SK-N-DZ (cell line): ENCODE results near the gene EIF4E1B.

ENCODE experiments used
- DNase-seq: peaks from one replicate; pipeline ENCODE4 v3.0.0-alpha.2; 2015; ENCODE audit warnings: low spot score

The EIF4E1B gene

GRCh38 chr5:176647030-176647842 lies 16.8 kb downstream of the EIF4E1B start, which contains the start of gene TSPAN17:
Gene TSPAN17 (plus strand): TSS chr5:176647484. CDS start chr5:176647616, 132 bp downstream.
- DNase-seq, result peak; percentile 98

GRCh38 chr5:176647843-176648473 lies 17.5 kb downstream of the EIF4E1B start:
- peak; percentile 47 for DNase-seq

GRCh38 chr5:176648474-176649194 lies 18.2 kb downstream of the EIF4E1B start:
- no peak for DNase-seq

- no peak for DNase-seq
These were observed 19.9 kb downstream of the EIF4E1B start for GRCh38 chr5:176650354-176650884.

- no peak for DNase-seq
These were observed 21.1 kb downstream of the EIF4E1B start for GRCh38 chr5:176651472-176651980.

GRCh38 chr5:176652136-176652535 lies 21.7 kb downstream of the EIF4E1B start:
- DNase-seq, result no peak

- DNase-seq, result no peak
These were observed 23.2 kb downstream of the EIF4E1B start for GRCh38 chr5:176653401-176654385.

- no peak for DNase-seq
These were observed 24.4 kb downstream of the EIF4E1B start for GRCh38 chr5:176654856-176655255.

GRCh38 chr5:176656467-176656990 lies 26.1 kb downstream of the EIF4E1B start:
- DNase-seq, result no peak

- peak; percentile 77 for DNase-seq
These were observed 27.6 kb downstream of the EIF4E1B start for GRCh38 chr5:176658007-176658599.

GRCh38 chr5:176658817-176659511 lies 28.5 kb downstream of the EIF4E1B start:
- no peak for DNase-seq

- DNase-seq, result no peak
These were observed 29.0 kb downstream of the EIF4E1B start for GRCh38 chr5:176659512-176659839.

- DNase-seq, result no peak
These were observed 29.5 kb downstream of the EIF4E1B start for GRCh38 chr5:176659860-176660461.

GRCh38 chr5:176660530-176660859 lies 30.0 kb downstream of the EIF4E1B start:
- DNase-seq, result no peak

- peak; percentile 86 for DNase-seq
These were observed 30.6 kb downstream of the EIF4E1B start for GRCh38 chr5:176660860-176661641.

GRCh38 chr5:176661676-176662075 lies 31.2 kb downstream of the EIF4E1B start:
- DNase-seq, result no peak

GRCh38 chr5:176662371-176663333 lies 32.2 kb downstream of the EIF4E1B start:
- no peak for DNase-seq
